HG03521 (cell line): ENCODE results near the gene ANXA6.

Experiments used
- ATAC-seq: cut with Tn5 transposase; IDR thresholded peaks from one replicate; pipeline ENCODE4 v1.9.1; 2021; ENCODE audit warnings: mild to moderate bottlenecking, moderate library complexity; ENCODE audit not compliant: unreplicated experiment

The ANXA6 gene

GRCh38 chr5:151068433-151069197, 89.0 kb downstream of the ANXA6 start:
- peak; percentile 61 for ATAC-seq

GRCh38 chr5:151067632-151068432, 89.7 kb downstream of the ANXA6 start:
- ATAC-seq = no peak

- no peak for ATAC-seq
Observed at GRCh38 chr5:151066920-151067319, 90.7 kb downstream of the ANXA6 start.

GRCh38 chr5:151065609-151066008, 92.0 kb downstream of the ANXA6 start:
- no peak for ATAC-seq

GRCh38 chr5:151064916-151065499, 92.6 kb downstream of the ANXA6 start:
- ATAC-seq = no peak

- no peak for ATAC-seq
Observed at GRCh38 chr5:151063142-151063989, 94.2 kb downstream of the ANXA6 start.

- no peak for ATAC-seq
Observed at GRCh38 chr5:151062405-151063141, 95.0 kb downstream of the ANXA6 start.

GRCh38 chr5:151060742-151061141, 96.8 kb downstream of the ANXA6 start:
- ATAC-seq = no peak

- ATAC-seq = no peak
Observed at GRCh38 chr5:151058891-151059489, 98.6 kb downstream of the ANXA6 start.

- ATAC-seq = no peak
Observed at GRCh38 chr5:151058301-151058700, 99.3 kb downstream of the ANXA6 start.

GRCh38 chr5:151056379-151057325, 100.9 kb downstream of the ANXA6 start:
- ATAC-seq = no peak

GRCh38 chr5:151055336-151055735, 102.2 kb downstream of the ANXA6 start:
- no peak for ATAC-seq

- ATAC-seq = no peak
Observed at GRCh38 chr5:151054709-151055108, 102.9 kb downstream of the ANXA6 start.

- ATAC-seq = no peak
Observed at GRCh38 chr5:151053796-151054462, 103.7 kb downstream of the ANXA6 start.

GRCh38 chr5:151052836-151053235, 104.7 kb downstream of the ANXA6 start:
- no peak for ATAC-seq

GRCh38 chr5:151051931-151052608, 105.5 kb downstream of the ANXA6 start:
- ATAC-seq = no peak

- peak; percentile 67 for ATAC-seq
Observed at GRCh38 chr5:151051066-151051930, 106.3 kb downstream of the ANXA6 start.
